HPDE6-E6E7 (cell line): ENCODE measurements around the gene SLC2A6.
"Not testable (repeated sequence)": the region's sequence is repeated elsewhere in the genome, so short reads cannot be mapped to it uniquely, and the experiment has no call there.

ENCODE experiments used
- DNase-seq: peaks from one replicate; pipeline ENCODE4 v3.0.0; 2011; ENCODE audit warnings: missing footprints; ENCODE audit errors: extremely low spot score

The SLC2A6 gene

DNA sequence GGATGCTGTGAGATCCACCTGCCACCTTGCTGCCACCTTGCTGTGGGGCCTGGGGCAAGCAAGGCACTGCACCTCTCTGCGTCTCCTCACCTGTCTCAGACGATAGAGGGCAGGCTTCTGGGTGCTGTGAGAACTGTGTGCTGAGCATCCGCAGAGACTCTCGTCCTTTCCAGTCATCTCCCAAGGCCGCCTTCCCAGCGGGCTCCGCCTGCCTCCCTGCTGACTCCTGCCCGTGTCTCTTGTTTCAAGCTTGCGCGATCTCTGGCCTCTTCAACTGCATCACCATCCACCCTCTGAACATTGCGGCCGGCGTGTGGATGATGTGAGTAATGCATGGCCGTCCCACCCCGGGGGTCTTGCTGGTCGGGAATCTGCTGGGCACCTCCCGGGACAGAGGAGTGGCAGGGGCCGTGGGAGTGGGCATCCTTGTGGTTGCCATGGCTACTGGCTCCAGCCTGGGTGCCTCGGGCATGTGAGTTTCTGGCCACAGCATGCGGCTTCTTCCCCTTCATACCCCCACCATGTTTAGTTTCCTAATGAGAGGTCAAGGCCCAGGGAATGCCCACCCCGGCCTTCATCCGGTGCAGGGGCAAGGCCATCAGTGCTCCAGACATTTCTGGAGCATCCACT, 15.6 kb downstream of the SLC2A6 start:
- DNase-seq: no peak

DNA sequence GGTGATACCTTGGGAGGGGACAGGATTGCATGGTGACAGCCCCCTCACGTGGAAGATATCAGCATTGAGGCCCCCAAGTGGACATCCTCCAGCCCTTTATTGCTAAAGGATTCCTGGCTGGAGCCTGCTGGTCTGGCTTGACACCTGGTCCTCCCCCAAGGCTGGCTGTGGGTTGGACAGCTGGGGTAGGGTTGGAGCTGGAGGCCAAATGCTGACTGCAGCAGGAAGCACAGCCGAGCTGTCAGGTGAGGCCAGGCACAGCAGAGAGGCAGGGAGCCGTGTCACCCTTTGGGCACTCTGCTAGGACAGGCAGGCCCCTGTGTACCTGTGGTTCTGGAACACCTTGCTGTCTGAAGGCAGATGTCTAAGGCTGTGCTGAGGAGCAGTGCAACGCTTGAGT, 16.9 kb downstream of the SLC2A6 start:
- DNase-seq: no peak

DNA sequence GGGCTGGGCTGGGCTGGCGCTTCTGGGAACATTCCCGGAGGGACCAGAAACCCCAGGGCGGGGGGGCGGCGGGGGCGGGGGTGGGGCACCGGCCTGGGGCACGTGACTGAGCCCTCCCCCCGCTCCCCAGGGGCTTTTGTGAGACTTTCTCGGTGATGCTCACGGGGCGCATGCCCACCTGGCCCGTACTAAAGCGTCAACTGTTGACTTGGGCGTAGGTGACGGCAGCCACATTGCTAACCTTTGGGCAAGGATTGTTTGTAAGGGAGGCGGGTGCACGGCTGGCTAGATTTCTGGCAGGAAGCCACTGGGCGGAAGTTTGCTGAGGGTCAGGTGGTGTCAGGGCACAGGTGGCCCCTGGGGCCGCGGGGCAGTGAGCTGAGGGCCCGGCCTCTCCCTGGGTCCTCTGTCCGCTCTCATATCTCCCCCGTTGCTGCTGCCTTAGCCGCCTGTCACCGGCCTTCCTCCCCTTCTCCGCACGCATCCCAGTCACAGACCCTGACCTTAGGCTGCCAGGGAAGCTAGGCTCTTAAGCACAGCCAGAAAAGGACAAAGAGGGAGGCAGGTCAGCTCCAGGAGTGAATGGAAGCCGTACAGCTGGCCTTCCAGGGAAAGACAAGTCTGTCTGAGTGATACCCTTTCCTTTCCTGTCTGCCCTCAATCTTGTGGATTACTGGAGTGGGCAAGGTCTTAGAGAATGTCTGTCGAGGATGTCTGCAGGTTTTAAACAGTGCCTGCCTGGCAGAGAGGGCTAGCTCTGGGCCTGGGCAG, 18.3 kb downstream of the SLC2A6 start:
- no peak for DNase-seq

DNA sequence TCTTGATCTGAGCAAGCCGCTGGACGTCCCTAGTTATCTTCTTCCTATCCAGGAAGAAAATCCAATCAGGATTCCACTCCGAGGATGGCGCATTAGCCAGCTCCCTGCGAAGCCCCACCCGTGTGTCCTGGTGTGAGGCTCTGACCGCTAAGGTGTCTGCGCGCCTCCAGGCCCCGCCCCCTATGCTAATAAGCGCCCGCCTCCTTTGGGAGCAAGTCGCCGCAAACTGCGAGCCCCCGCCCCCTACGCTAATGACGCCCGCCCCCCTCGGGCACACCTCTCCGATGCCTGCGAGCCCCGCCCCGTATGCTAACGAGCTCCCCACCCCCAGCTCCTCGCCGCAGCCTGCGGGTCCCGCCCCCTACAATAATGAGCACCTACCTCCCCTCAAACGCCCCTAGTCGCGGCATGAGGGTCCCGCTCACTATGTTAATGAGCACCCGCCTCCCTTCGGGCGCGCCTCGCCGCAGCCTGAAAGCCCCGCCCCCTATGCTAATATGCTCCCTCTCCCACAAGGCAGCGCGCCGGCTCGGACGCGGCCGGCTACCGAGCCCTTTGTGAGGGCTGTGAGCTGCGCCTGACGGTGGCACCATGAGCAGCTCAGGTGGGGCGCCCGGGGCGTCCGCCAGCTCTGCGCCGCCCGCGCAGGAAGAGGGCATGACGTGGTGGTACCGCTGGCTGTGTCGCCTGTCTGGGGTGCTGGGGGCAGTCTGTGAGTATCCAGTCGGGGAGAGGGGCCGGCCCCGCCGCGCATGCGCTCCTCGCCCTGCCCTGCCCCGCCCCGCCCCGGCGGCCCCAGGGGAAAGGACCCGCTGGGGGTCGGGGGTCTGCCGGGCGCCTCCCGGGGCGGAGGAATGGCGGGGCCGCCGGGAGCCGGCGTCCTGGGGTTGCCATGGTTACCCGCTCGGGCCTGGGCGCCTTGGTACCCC, 19.2 kb downstream of the SLC2A6 start, which contains the start of gene CACFD1:
Gene CACFD1 (plus strand): TSS at position 503 of the 929 bp plus-strand sequence. CDS start 89 bp downstream, at position 592.
- peak; percentile 99 for DNase-seq

DNA sequence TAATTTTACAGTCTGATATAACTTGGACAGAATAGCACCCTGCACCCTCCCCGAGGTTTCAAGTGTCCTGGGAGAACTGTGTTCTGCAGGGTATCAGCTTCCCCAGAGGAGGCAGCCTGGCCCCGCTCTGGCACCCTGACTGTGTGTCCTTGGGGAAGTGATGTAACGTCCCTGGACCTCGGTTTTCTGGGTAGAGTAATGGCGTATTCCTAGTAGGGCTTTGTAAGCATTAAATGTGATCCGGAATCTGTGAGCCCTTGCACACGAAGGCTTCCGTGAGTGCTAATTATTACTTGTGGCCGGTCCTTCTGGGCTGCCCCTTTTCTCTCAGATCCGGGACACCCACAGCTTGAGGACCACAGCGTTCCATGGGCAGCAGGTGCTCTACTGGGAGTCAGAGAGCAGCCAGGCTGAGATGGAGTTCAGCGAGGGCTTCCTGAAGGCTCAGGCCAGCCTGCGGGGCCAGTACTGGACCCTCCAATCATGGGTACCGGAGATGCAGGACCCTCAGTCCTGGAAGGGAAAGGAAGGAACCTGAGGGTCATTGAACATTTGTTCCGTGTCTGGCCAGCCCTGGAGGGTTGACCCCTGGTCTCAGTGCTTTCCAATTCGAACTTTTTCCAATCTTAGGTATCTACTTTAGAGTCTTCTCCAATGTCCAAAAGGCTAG, 20.1 kb downstream of the SLC2A6 start:
- no peak for DNase-seq

DNA sequence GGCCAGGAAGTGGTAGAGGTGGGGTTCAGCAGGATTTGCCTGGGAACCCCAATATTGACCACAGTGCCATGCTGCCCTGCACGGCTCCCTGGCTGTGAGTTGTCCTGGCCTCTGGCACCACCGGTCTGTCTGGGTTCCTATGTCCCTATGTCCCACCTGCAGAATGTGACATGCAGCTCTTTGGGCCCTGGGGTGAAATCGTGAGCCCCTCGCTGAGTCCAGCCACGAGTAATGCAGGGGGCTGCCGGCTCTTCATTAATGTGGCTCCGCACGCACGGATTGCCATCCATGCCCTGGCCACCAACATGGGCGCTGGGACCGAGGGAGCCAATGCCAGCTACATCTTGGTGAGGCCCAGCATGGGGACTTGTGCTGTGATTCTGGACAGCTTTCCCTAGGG, 21.2 kb downstream of the SLC2A6 start:
- no peak for DNase-seq

DNA sequence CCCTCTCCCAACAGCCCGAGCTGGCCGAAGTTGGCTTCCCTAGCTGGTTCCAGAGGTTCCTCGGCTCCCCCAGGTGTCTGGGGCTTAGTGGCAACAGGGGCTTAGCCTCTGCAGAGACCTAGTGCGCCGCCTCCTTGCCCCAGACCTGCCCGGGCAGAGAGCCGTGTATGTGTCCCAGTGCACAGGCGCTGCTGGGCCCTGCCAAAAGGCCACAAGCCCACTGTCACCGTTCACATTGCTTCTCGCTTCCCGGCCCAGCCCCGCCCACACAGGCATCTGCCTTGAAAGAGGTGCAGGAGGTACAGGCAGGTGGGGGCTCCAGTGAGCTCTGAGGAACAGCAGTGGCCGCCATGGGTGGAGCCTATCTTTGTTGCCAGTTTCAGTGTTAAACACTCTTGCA, 21.7 kb downstream of the SLC2A6 start:
- no peak for DNase-seq

DNA sequence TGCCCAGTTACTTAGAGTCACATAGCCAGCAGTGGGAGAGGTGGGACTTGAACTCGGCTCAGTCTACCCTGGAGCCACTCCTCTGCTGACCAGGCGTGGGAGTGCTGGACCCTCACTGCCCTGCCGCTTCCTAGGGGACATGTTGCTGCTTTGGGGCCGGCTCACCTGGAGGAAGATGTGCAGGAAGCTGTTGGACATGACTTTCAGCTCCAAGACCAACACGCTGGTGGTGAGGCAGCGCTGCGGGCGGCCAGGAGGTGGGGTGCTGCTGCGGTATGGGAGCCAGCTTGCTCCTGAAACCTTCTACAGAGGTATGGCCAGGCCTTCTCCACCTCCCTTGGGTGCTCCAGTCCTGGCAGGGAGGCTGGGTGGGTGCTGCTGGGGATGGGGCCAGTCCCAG, 22.5 kb downstream of the SLC2A6 start:
- DNase-seq: no peak

DNA sequence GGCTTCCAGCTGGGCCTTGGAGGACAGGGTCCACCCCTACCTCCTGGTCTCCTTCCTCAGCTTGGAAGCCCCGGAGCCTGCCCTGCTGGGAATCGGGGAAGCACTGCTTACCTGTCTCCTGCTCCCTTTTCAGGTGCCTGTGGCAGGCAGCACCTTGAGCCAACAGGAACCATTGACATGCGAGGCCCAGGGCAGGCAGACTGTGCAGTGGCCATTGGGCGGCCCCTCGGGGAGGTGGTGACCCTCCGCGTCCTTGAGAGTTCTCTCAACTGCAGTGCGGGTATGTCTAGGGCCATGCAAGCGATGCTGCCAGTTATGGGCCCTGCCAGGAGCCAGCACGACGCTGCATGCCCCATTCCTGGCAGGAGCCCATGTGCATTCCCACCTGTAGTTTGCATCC, 23.0 kb downstream of the SLC2A6 start:
- no peak for DNase-seq

DNA sequence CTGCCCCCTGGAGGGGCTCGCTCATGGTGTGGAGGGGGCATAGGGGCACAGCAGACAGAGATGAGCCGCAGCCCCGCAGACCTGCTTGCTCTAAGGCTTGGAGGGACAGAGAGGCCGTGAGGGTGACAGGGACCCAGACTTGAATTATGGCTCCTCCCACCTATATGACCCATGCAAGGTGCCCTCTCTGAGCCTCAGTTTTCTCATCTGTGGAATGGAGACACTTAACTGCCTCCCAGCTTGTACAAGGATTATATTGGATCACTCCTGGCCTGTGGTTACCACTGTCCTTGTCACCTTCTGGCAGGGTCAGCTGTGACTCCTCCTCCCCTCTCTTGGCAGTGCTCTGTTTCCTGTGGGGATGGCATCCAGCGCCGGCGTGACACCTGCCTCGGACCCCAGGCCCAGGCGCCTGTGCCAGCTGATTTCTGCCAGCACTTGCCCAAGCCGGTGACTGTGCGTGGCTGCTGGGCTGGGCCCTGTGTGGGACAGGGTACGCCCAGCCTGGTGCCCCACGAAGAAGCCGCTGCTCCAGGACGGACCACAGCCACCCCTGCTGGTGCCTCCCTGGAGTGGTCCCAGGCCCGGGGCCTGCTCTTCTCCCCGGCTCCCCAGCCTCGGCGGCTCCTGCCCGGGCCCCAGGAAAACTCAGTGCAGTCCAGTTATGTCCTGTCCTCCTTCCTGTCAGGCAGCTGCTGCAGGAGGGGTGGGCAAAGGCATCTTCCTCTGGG, 23.8 kb downstream of the SLC2A6 start:
- DNase-seq: no peak

DNA sequence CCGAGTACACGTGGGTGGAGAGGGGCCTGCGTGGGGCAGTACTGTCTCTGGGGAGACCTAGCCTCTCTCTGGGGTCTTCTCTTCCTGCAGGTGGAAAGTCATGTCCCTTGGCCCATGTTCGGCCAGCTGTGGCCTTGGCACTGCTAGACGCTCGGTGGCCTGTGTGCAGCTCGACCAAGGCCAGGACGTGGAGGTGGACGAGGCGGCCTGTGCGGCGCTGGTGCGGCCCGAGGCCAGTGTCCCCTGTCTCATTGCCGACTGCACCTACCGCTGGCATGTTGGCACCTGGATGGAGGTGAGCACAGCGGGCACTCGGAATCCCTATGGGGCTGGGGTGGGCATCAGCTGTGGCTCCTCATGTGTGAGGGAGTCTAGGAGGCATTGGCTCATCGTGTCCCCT, 24.6 kb downstream of the SLC2A6 start:
- no peak for DNase-seq

DNA sequence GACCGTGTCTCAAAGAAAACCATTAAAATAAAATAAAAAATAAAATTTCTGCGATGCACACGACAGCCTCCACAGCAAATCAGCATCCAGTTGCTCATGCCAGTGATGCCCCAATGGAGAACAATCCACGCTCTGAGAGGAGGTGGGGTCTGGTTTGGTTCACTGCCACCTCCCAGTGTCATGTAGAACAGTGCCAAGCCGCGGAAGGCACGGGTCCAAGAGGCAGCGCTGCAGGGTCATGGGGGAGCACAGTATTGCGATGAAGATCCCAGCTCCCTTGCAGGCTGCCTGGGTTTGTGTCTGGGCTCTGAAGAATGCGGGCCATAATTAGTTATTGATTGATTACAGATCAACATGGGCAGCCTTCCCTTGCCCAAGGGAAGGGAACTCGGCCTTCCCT, 25.2 kb downstream of the SLC2A6 start:
- DNase-seq: no peak

DNA sequence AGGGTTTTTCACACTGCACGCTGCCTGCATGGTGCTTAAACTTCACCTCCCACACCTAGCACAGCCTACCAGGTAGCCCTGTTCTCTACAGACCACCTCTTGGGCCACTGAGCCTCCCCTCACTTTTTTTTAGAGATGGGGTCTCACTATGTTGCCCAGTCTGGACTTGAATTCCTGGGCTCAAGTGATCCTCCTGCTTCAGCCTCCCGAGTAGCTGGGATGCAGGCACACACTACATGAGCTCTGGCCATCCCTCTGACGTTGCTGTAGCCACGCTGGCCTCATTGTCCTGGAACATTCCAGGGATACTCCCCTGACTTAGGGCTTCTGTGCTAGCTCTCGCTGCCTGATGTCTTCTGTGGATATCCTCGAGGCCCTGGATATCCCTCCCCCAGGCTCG, 26.3 kb downstream of the SLC2A6 start:
- no peak for DNase-seq

DNA sequence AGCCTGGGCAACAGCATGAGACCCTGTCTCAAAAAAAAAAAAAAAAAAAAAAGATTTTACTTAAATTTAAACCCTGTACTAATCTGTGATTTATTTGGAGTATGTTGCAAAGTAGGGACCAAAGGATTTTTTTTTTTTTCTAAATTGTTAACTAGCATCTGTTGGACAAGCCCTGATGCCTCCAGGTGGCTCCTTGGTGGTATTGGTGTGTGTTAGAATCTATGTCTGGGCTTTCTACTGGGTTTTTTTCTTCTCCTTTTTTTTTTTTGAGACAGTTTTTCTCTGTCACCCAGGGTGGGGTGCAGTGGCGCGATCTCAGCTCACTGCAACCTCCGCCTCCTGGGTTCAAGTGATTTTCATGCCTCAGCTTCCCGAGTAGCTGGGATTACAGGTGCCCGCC, 27.0 kb downstream of the SLC2A6 start:
- not testable (repeated sequence) for DNase-seq

DNA sequence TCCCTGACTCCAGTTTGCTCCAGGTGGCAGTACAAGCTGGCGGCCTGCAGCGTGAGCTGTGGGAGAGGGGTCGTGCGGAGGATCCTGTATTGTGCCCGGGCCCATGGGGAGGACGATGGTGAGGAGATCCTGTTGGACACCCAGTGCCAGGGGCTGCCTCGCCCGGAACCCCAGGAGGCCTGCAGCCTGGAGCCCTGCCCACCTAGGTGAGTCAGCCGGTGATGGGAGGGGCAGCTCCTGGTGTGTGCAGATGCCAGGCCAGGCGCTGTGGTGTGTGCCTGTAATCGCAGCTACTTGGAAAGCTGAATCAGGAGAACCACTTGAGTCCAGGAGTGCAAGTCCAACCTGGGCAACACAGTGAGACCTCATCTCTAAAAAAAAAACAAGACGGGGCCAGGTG, 29.1 kb downstream of the SLC2A6 start:
- peak; percentile 84 for DNase-seq

DNA sequence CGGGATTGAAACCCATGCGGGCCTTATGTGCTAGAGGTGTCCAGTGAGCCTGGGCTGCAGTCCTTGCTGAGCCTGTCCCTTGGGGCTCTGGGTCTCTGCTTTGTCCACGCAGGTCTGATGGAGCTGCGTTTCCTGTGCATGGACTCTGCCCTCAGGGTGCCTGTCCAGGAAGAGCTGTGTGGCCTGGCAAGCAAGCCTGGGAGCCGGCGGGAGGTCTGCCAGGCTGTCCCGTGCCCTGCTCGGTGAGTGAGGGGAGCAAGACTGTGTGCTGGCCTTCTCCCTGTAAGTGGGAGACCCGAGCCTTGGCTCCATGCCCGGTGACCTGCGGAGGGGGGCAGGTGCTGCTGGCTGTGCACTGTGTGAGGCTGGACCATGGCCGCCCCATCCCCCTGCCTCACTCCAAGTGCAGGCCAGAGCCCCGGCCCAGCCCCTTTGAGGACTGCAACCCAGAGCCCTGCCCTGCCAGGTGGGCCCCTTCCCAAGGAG, 30.4 kb downstream of the SLC2A6 start:
- no peak for DNase-seq

DNA sequence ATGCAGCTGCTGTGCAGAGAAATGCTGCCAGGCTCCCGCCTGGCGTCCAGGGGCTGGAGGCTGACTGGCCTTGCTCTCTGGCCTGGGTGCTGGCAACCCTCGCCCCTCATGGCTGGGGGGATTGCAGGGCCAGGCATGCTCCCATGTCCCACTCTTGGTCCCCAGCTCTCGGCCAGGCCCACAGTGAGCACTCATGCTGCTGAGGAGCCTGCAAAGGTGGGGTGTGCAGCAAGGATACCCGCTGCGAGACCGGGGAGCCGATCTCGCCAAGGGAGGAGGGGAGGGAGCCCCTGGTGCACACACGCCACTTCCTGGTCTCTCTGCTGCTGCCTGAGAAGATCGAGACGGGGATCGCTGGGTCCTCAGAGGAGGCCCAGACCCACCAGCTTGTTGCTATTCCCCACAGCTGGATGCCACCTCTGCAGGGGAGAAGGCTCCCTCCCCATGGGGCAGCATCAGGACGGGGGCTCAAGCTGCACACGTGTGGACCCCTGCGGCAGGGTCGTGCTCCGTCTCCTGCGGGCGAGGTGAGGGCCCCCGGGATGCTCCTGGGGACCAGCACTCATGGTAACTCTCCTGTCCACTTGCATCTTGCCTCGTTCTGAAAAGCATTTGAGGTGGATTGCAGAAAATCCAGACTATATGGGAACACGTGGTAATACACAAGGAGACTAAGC, 33.5 kb downstream of the SLC2A6 start:
- no peak for DNase-seq

DNA sequence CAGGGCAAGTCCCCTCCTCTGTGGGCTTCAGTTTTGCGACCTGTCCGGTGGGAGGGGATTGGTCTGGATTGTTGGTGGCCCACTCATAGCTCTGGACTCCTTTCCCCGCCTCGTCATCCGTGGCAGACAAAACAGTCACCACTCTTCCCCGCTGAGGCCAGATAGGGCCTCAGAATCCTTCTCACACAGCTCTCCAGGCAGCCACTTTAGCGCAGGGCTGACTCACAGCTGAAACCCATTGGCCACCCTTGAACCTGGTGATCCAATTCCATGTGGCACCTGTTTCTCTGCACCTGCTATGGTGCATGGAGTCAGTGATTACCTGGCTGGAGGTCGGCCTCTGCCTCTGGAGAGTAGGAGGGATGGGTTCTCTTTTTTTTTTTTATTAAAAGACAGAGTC, 34.9 kb downstream of the SLC2A6 start:
- no peak for DNase-seq

DNA sequence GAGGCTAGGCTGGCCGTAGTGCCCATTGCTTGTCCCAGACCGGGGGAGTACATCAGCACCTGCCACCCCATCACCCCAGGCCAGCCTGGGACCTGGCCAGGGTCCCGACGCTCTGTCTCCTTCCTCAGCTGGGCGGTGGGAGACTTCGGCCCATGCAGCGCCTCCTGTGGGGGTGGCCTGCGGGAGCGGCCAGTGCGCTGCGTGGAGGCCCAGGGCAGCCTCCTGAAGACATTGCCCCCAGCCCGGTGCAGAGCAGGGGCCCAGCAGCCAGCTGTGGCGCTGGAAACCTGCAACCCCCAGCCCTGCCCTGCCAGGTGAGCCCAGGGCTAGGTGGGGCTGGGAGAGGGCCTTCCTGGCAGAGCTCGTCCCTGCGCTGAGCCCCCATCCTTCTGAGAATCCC, 35.7 kb downstream of the SLC2A6 start:
- DNase-seq: no peak

DNA sequence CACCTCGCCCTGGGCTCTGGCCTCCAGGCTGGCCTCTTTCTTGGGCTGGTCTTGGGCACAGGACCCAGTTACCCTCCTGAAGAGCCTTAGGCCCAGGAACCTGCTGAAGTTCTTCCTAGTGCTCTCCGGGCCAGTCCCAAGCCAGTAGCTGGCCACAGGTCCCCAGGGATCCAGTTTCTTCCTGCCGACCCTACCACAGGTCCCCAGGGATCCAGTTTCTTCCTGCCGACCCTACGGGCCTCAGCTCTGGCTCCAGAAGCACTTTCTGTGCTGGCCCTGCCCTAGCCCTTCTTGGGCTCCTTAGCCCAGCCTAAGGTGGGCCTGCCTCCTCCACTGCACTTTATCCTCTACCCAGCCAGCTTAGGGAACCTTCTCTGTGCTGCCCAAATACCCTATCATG, 37.3 kb downstream of the SLC2A6 start:
- DNase-seq: no peak
